Smooth muscle cell (in vitro differentiated cells): ENCODE results near the gene NRG2. TPM values are rescaled to one million over a fixed set of nuclear protein-coding genes. Genes with fewer than 3 reads are reported as not detected.

Experiments
- DNase-seq: peaks from one replicate; lab custom pipeline; 2025; ENCODE audit not compliant: unreplicated experiment; lab: John Stamatoyannopoulos, UW
- H2AFZ ChIP-seq: fragments of 200-600 bp; sonication (generic); 2 replicates; pipeline ENCODE4 v1.6.0; 2016; ENCODE audit warnings: antibody characterized with exemption, low read depth, mild to moderate bottlenecking
- H3F3A ChIP-seq: fragments of 200-600 bp; sonication (generic); 2 replicates; pipeline ENCODE4 v1.6.0; 2017; ENCODE audit warnings: antibody characterized with exemption, low read depth
- H3K27ac ChIP-seq: fragments of 200-600 bp; sonication (generic); 2 replicates; pipeline ENCODE4 v1.5.1; 2016; ENCODE audit warnings: low read depth, mild to moderate bottlenecking
- H3K27me3 ChIP-seq: fragments of 200-600 bp; sonication (generic); 2 replicates; pipeline ENCODE4 v1.6.1; 2016; ENCODE audit warnings: low read depth, mild to moderate bottlenecking
- H3K36me3 ChIP-seq: fragments of 200-600 bp; sonication (generic); 2 replicates; pipeline ENCODE4 v1.5.1; 2016; ENCODE audit warnings: low read depth
- H3K4me1 ChIP-seq: fragments of 200-600 bp; sonication (generic); 2 replicates; pipeline ENCODE4 v1.5.1; 2016; ENCODE audit warnings: low read depth
- H3K4me2 ChIP-seq: fragments of 200-600 bp; sonication (generic); 2 replicates; pipeline ENCODE4 v1.6.0; 2016; ENCODE audit warnings: mild to moderate bottlenecking
- H3K4me3 ChIP-seq: fragments of 200-600 bp; sonication (generic); 2 replicates; pipeline ENCODE4 v1.5.1; 2016; ENCODE audit warnings: mild to moderate bottlenecking
- H3K79me2 ChIP-seq: fragments of 200-600 bp; sonication (generic); 2 replicates; pipeline ENCODE4 v1.6.0; 2016; ENCODE audit warnings: low read depth, mild to moderate bottlenecking
- H3K9ac ChIP-seq: fragments of 200-600 bp; sonication (generic); 2 replicates; pipeline ENCODE4 v1.6.0; 2016; ENCODE audit warnings: low read depth
- H3K9me3 ChIP-seq: fragments of 200-600 bp; sonication (generic); replicated peaks from 2 replicates; pipeline ENCODE4 v1.5.1; 2016; ENCODE audit warnings: low read depth
- H4K20me1 ChIP-seq: fragments of 200-600 bp; sonication (generic); 2 replicates; pipeline ENCODE4 v1.6.0; 2016; ENCODE audit warnings: low read depth
- CTCF ChIP-seq: fragments of 200-600 bp; sonication (generic); IDR thresholded peaks from 2 replicates; pipeline ENCODE4 v1.5.1; 2017; ENCODE audit warnings: borderline replicate concordance, mild to moderate bottlenecking, antibody characterized with exemption; ENCODE audit not compliant: insufficient read depth, poor library complexity, severe bottlenecking
- WGBS: methylation state at CpG from one replicate; pipeline ENCODE4 v1.1.7; 2016; ENCODE audit warnings: low lambda C conversion rate; 5-methylcytosine and 5-hydroxymethylcytosine counted together
- polyA plus RNA-seq: library from polyadenylated mRNA; unstranded; fragments of >200 nt; fragmentation: Nextera tagmentation; extraction: Ambion mirVana; gene quantifications from 2 replicates; pipeline ENCODE4 v1.2.1, GENCODE V29; 2016
- total RNA-seq: library from RNA; depleted of rRNA; stranded (reverse); fragments of >200 nt; gene quantifications from 2 replicates; pipeline ENCODE4 v1.2.3, GENCODE V29; 2014

NRG2 gene
- total and polyA plus RNA-seq, 2 experiments from 2014 or later, result 0.09 to 0.25 TPM

- no peak overlapping the region for H3K27ac ChIP-seq
- DNase-seq, result no peak
- no peaks in the 10 kb centered on the region for H3K4me1 ChIP-seq
- WGBS, result 89% methylated on average over 18 of the region's 18 CpGs
- no peak for TF ChIP-seq CTCF
- H3K4me2 ChIP-seq, result no peak overlapping the region
- H2AFZ ChIP-seq, result no peak overlapping the region
- no peaks in the 10 kb centered on the region for H3K79me2 ChIP-seq
- H4K20me1 ChIP-seq, result no peaks in the 10 kb centered on the region
- no peak overlapping the region for H3K9ac ChIP-seq
- H3K9me3 ChIP-seq, result no peaks in the 10 kb centered on the region
- peaks cover 55% of the 10 kb centered on the region for H3K27me3 ChIP-seq
- H3K36me3 ChIP-seq, result no peaks in the 10 kb centered on the region
- H3F3A ChIP-seq, result no peaks in the 10 kb centered on the region
- H3K4me3 ChIP-seq, result no peak overlapping the region
These were observed 197.0 kb downstream of the NRG2 start for GRCh38 chr5:139845846-139846681.

DNA sequence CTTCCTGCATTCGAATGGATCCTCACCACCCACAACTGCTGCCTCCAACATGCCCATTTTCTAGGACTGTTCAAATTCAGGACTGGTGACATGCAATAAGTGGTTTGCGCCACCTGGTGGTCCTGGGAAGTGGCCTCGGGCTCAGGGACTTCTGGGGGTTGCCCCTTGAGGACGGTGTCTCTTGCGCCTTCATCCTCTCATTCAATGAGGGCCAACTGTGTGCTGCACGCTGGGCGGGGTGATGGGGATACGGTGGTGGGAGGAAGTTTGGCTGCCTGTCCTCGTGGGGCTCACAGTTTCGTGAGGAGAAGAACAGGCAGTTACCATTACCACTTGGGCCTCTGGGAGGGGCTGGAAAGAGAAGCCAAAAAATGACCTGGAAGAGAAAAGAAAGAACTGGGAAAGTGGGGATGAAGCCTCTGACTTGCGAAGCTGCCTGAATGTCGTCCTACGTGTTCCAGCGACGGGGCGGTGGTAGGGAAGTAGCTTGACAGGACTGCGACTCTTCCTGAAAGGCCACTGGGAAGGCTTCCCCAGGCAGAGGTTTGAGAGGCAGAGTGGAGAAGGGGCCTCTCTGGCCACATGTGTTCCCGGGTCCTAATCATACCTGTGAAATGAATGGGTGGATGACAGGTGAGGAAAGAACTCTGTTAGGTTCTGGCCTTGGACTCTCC is 198.5 kb downstream of the NRG2 start:
- Histone ChIP-seq H3K4me1 (no peaks in the 10 kb centered on the region), H3K4me3 (no peak overlapping the region), H3K27me3 (peaks cover 51% of the 10 kb centered on the region), H3K27ac (no peak overlapping the region), H2AFZ (no peak overlapping the region), H3K79me2 (no peaks in the 10 kb centered on the region), H3K9ac (no peak overlapping the region), H4K20me1 (no peaks in the 10 kb centered on the region), H3K4me2 (no peak overlapping the region), H3F3A (no peaks in the 10 kb centered on the region), H3K36me3 (no peaks in the 10 kb centered on the region), H3K9me3 (no peaks in the 10 kb centered on the region)
- peak; percentile 12 for DNase-seq
- 34% methylated on average over 18 of the region's 18 CpGs for WGBS
- TF ChIP-seq CTCF, result peak; percentile 76

GRCh38 chr5:139843991-139844390 is 199.1 kb downstream of the NRG2 start:
- no peak overlapping the region for H2AFZ ChIP-seq
- no peaks in the 10 kb centered on the region for H3K4me1 ChIP-seq

More at GRCh38 chr5:139843991-139844390, 199.1 kb downstream of the NRG2 start:
- H3K27me3 ChIP-seq, result peaks cover 51% of the 10 kb centered on the region
- no peaks in the 10 kb centered on the region for H3K36me3 ChIP-seq
- H3K27ac ChIP-seq, result no peak overlapping the region
- H4K20me1 ChIP-seq, result no peaks in the 10 kb centered on the region
- no peak overlapping the region for H3K4me3 ChIP-seq
- WGBS, result 67% methylated on average over 5 of the region's 5 CpGs
- H3K79me2 ChIP-seq, result no peaks in the 10 kb centered on the region
- no peak for DNase-seq
- TF ChIP-seq CTCF, result no peak
- no peaks in the 10 kb centered on the region for H3F3A ChIP-seq
- H3K9ac ChIP-seq, result no peak overlapping the region
- no peaks in the 10 kb centered on the region for H3K9me3 ChIP-seq
- no peak overlapping the region for H3K4me2 ChIP-seq
